HG03060 (cell line): ENCODE data around the gene C7orf57.
A peak's percentile ranks its signal among the peaks of the same experiment; 100 is the strongest.
"Not testable (repeated sequence)": the region's sequence is repeated elsewhere in the genome, so short reads cannot be mapped to it uniquely, and the experiment has no call there.

Experiments
- ATAC-seq: cut with Tn5 transposase; IDR thresholded peaks from one replicate; pipeline ENCODE4 v1.9.1; 2021; ENCODE audit warnings: low read depth, moderate number of reproducible peaks; ENCODE audit not compliant: unreplicated experiment

C7orf57 gene

DNA sequence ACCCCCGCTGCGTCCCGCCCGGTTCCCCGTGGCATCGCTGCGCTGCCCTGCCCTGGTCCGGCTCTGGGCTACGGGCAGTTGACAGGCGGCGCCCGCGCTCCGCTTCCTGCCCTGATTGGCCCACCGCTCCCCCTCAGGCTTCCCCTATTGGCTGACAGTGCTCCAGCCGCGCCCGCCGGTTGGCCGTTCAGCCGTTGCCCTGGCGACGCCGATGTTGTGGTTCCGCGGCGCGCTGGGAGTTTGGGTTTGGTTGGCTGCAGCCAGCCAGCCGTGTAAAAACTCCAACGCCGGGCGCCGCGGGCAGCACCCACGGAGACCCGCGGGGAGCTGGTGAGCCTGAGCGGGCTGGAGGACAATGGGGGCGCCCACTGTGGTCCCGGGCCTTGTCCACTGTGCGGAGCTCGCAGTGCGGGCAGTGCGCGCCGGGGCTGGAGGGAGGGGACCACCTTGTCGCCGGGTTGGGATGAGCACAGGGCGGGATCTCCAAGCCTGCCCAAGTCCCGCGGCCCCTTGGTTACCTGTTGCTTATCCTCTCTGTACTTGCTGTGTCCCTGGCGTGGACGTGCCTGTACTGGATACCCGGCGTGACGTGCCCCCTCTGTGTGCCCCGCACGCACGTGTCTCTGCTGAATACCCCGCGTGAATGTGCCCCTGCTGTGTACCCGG, at the start of gene C7orf57:
TSS of gene C7orf57 (plus strand) at position 243 of the 666 bp plus-strand sequence. CDS start 766 bp downstream, outside the sequence.
- peak; percentile 80 for ATAC-seq

DNA sequence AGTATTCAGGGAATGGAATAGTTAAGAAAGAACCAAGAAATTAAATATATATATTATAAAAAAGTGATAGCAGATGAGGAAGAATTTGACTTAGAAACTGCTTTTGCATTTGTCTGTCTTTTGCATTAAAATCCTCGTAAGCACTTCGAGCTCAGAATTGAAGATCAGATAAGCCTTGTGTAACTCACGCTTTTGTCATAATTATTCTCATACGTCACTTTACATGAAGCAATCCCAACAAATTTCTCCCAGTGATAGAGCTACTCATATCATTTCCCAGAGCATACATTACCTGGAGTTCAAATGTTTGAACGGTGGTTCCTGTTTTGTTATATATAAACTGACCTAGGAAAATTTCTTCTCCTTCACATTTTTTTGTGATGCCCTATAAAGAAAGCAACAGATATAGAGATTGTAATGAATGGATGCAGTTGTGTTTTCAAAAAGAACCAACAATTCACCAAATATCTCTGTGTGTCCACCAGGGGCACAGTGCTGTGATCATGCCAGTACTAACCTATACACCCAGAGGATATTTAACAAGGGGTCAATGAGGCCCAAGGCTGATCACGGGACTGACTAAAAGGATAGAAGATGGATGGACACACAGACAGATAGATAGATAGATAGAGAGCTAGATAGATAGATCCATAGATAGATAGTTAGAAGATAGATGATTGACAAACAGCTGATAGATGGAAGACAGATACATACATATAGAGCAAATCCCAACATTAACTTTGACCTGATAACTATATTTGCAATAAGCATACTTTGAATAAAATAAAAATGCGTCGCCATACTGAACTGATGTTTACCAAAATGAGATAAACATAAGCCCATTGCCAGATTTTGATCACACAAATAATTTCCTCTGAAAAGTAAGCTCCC, 46.6 kb upstream of the C7orf57 start:
- ATAC-seq = no peak

DNA sequence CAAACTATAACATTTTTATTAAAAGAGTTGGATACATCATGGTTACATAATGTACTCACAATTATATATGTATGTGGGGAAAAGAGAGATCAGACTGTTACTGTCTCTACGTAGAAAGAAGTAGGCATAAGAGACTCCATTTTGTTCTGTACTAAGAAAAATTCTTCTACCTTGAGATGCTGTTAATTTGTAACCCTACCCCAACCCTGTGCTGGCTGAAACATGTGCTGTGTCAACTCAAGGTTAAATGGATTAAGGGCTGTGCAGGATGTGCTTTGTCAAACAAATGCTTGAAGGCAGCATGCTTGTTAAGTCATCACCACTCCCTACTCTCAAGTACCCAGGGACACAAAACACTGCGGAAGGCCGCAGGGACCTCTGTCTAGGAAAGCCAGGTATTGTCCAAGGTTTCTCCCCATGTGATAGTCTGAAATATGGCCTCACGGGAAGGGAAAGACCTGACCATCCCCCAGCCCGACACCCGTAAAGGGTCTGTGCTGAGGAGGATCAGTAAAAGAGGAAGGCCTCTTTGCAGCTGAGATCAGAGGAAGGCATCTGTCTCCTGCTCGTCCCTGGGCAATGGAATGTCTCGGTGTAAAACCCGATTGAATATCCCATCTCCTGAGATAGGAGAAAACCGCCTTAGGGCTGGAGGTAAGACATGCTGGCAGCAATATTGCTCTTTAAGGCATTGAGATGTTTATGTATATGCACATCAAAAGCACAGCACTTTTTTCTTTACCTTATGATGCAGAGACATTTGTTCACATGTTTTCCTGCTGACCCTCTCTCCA, 45.5 kb upstream of the C7orf57 start:
- not testable (repeated sequence) for ATAC-seq

DNA sequence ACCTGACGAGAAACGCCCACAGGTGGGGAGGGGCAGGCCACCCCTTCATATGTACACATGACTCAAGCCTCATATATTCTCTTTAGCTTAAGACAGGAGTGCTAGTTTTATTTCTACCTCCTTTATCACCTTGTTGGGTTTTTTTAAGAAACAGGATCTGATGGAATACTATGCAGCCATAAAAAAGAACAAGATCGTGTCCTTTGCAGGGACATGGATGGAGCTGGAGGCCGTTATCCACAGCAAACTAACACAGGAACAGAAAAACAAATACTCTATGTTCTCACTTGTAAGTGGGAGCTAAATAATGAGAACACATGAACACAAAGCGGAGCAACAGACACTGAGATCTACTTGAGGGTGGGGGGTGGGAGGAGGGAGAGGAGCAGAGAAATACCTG, 44.8 kb upstream of the C7orf57 start:
- ATAC-seq = no peak

DNA sequence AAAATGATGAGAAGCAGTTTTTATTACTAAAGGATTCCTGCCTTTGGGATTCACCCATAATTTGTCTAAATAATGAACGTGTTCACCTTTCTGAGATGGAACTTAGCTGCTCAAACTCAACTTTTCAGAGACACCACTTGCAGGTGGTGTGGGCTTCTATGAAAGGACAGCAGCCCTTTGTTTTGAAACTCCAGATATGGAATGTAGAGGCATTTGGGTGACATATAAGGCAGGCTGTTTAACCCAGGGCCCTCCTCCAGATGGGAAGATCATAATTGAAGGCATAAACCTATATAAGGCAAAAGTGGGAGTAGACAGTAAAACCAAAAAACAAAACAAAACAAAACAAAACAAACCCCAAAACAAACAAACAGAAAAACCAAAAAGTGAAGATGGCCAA, 44.1 kb upstream of the C7orf57 start:
- no peak for ATAC-seq

DNA sequence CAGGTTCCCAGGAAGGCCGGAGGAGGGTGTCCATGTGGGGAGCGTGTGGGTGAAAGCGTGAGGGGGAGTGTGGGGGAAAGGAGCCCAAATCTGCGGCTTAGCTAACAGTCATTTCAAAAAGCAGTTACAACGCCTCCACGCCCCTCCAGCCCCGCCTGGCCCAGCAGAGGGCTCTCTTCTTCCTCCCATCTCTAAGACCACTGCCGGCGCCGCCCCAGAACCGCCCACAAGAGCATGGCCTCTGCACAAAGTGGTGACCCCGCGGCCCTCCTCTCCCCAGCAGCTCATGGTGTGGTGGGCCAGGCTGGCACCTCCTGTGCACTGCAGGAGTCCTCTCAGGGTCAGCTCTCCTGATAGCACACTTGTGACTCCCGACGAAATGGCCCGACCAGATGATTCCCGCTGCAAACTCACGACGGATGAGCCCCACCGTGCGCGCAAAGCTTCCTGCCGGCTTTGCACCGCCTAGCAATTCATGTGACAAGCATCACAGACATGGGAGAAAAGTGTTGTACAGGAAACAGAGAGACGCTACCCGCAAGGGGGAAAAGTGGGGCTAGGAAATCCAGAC, 43.5 kb upstream of the C7orf57 start:
- ATAC-seq = peak; percentile 91

DNA sequence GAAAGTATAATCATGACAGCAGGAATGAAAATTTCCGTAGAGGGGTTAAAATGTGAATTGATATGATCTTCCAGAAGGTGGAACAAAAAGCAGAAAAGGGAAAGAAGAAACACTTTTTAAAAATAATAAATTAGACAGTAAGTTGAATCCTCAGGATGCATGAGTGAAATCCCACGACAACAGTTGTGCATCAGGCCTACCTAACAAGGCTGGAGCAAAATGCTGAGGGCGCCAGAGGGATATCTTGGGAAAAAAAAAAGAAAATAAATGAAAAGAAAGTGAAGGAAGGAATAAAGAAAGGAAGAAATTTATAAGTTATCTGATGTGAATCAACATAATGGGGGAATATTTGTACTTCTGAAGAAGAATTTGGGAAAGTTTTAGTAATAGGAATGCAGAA, 42.9 kb upstream of the C7orf57 start:
- no peak for ATAC-seq

DNA sequence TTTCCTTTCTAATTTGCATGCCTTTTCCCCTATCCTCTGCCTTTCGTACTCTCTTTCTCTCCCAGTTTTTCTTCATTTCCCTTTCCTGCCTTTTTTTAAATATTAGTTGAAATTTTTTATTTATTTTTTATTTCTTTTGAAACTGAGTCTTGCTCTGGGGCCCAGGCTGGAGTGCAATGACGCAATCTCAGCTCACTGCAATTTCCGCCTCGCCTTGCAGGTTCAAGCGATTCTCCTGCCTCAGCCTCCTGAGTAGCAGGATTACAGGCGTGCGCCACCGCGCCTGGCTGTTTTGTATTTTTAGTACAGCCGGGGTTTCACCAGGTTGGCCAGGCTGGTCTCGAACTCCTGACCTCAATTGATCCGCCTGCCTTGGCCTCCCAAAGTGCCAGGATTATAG, 35.9 kb upstream of the C7orf57 start:
- no peak for ATAC-seq

DNA sequence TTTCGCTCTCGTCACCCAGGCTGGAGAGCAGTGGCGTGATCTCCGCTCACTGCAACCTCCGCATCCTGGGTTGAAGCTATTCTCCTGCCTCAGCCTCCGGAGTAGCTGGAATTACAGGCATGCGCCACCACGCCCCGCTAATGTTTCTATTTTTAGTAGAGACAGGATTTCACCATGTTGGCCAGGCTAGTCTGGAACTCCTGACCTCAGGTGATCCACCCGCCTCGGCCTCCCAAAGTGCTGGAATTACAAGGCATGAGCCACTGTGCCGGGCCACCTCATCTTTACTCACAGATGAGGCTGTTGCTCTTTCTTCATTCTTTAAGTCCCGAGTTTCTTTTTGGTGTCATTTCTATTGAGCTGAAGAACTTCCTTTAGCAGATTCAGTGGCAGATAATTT, 35.2 kb upstream of the C7orf57 start:
- not testable (repeated sequence) for ATAC-seq

DNA sequence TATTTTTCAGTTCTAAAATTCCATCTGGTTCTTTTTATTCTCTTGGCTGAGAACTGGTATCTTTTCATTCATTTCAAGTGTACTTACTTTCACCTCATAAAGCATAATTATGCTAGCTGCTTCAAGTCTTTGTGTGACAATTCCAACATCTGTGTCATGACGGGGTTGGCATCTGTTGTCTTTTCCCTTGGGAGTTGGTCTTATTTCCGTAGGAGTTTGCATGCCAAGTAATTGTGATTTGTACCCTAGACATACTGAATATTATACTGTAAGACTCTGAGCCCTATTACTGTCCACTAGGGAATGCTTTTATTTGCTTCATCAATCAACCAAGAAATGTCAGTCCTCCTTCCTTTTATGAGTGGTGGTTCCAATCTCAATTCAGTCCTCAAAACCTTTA, 31.3 kb upstream of the C7orf57 start:
- no peak for ATAC-seq

DNA sequence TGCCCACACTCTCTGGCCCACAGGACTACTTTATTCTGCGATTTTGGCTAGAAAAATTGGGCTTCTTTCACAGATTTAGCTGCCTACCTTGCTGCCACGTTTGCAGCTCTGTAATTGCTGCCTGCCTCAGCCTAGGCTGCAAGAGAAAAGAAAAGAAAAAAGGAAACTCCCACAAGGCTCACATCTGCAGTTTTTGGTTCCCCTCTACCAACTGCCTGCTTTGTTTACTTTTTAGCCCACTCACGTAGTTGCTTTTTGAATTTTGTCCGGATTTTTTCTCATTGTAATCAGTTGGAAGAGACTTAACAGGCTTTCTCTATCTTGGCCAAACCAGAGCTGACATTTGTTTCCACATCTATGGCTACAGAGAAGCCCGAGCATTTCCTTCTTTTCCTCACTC, 30.7 kb upstream of the C7orf57 start:
- no peak for ATAC-seq

DNA sequence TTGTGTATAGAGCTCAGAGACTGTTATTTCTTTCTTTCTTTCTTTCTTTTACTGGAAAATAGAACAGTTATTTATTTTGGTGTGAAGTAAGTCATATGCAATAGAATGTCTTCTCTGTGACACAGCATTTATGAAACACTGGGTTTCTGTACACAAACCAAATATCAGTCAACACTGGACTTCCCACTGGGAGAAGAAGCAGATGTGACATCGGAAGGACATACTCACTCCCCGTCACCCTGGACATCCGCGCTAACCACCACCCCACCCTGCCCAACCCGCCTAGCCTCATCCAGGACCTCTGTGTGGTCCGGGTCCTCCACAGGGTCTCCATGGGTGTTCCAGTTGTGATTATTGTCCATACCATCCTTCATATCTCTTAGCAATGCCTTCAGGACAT, 28.5 kb upstream of the C7orf57 start:
- ATAC-seq = no peak

DNA sequence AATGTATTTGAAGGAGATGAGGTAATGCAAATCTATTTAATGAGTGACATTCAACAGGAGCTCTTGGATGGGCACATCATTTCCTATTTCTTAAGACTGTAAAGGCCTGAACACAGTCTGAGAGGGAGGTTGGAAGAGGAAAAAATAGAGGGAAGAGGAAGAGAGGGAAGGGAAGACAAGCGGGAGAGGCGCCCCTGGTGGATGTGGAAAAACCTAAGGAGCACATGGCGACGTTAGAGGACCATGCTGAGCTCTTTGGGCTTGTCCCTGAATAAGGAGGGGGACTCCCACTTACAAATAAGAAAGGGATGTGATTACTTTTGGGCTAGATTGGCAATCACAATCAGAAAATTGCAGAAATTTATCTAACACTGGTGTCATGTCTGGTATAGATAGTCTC, 26.1 kb upstream of the C7orf57 start:
- ATAC-seq = no peak

DNA sequence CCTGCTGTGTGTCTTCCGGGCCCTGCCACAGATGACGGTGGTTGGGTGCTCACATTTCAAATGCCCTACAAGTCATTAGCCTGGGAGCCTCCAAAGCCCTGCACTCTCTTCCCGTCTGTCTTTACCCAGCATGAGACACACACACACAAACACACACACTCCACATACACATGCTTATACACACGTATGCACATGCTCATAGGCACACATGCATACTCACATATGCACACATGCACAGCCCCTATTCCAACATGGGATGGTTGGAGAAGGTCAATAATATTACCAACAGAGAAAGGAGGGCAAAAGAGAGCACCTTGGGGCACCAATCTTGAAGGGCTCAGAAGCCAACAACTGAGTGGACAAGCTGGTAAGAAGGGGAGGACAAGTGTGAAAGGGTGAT, 25.4 kb upstream of the C7orf57 start:
- ATAC-seq = no peak

DNA sequence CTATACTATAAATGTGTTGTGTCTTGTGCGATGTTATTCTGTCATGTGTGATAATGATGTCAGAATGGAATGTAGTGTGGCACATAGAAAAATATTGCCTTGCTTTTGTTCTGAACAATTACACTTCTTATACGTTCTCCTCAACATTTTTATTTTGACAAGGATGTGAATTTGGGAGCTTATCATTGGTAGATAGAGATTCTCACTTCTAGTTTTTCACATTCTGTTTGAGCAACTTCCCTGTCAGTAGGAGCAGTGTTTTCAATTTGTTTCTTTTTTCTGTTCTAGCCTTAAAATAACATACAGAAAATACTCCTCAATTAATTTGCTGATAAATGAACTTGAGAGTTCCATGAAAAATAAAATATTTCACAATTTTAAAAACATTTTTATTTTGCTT, 24.0 kb upstream of the C7orf57 start:
- no peak for ATAC-seq

DNA sequence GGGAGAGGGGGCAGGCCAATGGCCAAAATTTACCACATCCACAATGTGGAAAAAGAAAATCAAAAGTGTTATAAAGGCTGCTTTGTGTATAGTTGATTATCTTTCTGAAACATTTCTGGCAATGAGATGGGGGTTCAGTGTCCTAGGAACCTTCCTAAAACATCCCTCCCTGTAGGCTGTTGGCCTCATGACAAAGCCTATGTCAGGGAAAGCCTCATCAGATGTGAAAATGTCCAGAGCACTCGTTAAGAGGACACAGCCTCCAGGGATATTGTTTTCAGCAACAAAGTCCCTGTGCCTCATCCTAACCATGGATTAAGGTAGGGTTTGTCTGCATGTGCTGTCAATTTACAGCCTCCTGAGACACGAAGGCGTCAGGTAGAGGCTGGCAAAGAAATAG, 23.4 kb upstream of the C7orf57 start:
- ATAC-seq = no peak

DNA sequence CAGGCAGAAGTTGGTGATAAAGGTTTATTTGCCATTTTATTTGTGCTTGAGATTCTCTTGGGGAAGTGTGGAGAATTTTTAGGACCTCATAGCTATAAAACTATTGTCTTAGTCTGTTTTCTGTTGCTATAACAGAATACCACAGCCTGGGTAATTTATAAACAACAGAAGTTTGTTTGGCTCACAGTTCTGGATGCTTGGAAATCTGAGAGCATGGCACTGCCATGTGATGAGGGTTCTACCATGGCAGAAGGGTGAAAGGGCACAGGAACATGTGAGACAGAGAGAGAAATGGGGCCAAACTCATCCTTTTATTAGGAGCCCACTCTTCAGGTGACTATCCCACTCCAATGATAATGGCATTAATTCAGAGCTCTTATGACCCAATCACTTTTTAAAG, 18.7 kb upstream of the C7orf57 start:
- no peak for ATAC-seq

DNA sequence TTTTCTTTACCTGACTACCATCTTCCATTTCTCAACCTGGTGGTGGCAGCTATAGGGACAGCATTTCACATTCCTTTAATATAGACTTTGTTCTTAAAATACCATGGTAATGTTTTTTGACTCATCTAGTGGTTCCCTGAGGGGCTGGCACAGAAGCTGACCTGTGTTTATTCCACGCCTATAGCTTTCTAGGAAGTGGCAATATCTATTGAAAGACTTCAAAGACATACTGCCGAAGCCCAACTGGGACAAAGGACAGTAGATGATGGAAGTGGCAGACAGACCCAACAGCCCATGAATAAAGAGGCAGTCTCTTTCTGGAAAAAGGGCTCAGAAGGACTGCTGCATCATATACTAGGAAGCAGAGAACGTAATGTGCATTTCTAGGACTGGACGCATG, 17.7 kb upstream of the C7orf57 start:
- no peak for ATAC-seq

DNA sequence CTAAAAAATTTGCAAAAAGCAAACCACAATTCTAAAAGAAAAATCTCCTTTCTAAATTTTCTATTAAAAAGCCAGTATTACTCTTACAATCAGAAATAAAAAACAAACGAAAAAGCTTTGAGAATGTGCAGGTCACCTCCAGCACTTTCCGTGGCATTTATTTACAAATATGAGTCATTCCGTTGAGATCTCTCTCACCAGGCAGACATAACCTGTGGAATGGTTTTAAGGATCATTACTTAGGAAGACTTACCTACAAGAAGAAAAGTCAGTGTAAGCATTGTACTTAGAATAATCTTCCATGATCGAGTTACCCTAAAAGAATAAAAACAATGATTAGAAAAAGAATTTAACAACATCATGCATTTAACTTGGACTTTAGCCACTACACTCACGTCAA, 9.7 kb upstream of the C7orf57 start:
- no peak for ATAC-seq

DNA sequence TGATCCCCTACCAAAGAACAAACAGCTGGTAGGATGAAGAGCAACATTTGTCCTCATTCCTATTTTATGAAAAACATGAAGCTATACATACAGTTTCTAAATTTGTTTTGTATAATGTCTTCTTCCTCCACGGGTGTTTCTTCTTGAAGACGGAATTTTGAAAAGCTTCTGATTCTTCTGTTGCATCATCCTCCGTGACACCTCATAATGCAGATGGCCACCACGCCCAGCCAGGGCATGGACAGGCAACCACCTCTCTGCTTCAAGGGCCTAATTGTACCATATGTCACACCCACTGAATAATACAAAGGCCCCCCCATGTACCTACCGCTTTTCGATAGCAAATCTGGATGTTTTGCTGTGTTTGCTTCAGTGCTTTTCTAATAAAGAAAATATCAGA, 6.4 kb upstream of the C7orf57 start, which contains the start of gene SUN3:
TSS of gene SUN3 (minus strand) at position 170 of the 400 bp plus-strand sequence. CDS start at position 1, 169 bp downstream.
- no peak for ATAC-seq

DNA sequence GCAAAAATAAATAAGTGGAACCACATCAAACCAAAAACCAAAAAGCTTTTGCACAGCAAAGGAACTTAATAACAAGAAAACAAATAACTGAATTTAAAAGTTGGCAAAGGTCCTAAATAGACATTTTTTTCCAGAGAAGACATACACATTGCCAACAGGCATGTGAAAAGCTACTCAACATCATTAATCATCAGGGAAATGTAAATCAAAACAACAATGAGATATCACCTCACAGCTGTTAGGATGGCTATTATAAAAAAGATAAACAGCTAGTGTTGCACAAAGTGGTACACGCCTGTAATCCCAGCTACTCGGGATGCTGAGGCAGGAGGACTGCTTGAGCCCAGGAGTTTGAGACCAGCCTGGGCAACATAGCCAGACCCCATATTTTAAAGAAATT, 4.2 kb upstream of the C7orf57 start:
- ATAC-seq = no peak
